NCI-H1694 (cell line): ENCODE results near the gene KRT16.
A peak's percentile ranks its signal among the peaks of the same experiment; 100 is the strongest.
"Not testable (repeated sequence)": the region's sequence is repeated elsewhere in the genome, so short reads cannot be mapped to it uniquely, and the experiment has no call there.

Experiments used
- DNase-seq: peaks from one replicate; lab custom pipeline; 2025; lab: John Stamatoyannopoulos, UW

KRT16 gene

GRCh38 chr17:41583137-41584127 lies 29.1 kb downstream of the KRT16 start:
- no peak for DNase-seq

- not testable (repeated sequence) for DNase-seq
Measured at GRCh38 chr17:41582061-41582968, 30.3 kb downstream of the KRT16 start.

- no peak for DNase-seq
Measured at GRCh38 chr17:41581366-41582060, 31.1 kb downstream of the KRT16 start.

GRCh38 chr17:41580687-41581365 lies 31.7 kb downstream of the KRT16 start:
- DNase-seq, result no peak

GRCh38 chr17:41580244-41580575 lies 32.4 kb downstream of the KRT16 start:
- no peak for DNase-seq

- peak; percentile 89 for DNase-seq
Measured at GRCh38 chr17:41579484-41580243, 32.9 kb downstream of the KRT16 start.

GRCh38 chr17:41578971-41579370 lies 33.6 kb downstream of the KRT16 start:
- no peak for DNase-seq

- no peak for DNase-seq
Measured at GRCh38 chr17:41578538-41578937, 34.0 kb downstream of the KRT16 start.

GRCh38 chr17:41576740-41577139 lies 35.8 kb downstream of the KRT16 start:
- DNase-seq, result not testable (repeated sequence)

GRCh38 chr17:41575336-41575735 lies 37.2 kb downstream of the KRT16 start:
- DNase-seq, result no peak

- DNase-seq, result no peak
Measured at GRCh38 chr17:41571561-41572434, 40.8 kb downstream of the KRT16 start, which contains the start of gene KRT9. TSS of gene KRT9 (minus strand) at chr17:41572059. CDS start at chr17:41571992, 67 bp downstream.

- DNase-seq, result no peak
Measured at GRCh38 chr17:41567317-41567716, 45.2 kb downstream of the KRT16 start.

GRCh38 chr17:41565338-41565737 lies 47.2 kb downstream of the KRT16 start:
- no peak for DNase-seq

GRCh38 chr17:41563607-41564170 lies 48.9 kb downstream of the KRT16 start:
- no peak for DNase-seq

GRCh38 chr17:41561554-41561953 lies 51.0 kb downstream of the KRT16 start:
- no peak for DNase-seq
